NCI-H1092 (cell line): ENCODE results near the gene ZDHHC12.

Experiments
- DNase-seq: peaks from one replicate; lab custom pipeline; 2025; lab: John Stamatoyannopoulos, UW

ZDHHC12 gene

GRCh38 chr9:128685636-128686489 lies 38.1 kb downstream of the ZDHHC12 start:
- no peak for DNase-seq

- DNase-seq = no peak
Measured at GRCh38 chr9:128684325-128685199, 39.4 kb downstream of the ZDHHC12 start.

- no peak for DNase-seq
Measured at GRCh38 chr9:128684065-128684324, 39.9 kb downstream of the ZDHHC12 start.

GRCh38 chr9:128683340-128684064 lies 40.4 kb downstream of the ZDHHC12 start:
- DNase-seq = no peak

- DNase-seq = no peak
Measured at GRCh38 chr9:128677794-128678193, 46.1 kb downstream of the ZDHHC12 start.

- no peak for DNase-seq
Measured at GRCh38 chr9:128675382-128675781, 48.5 kb downstream of the ZDHHC12 start.
